GM12878 (cell line): ENCODE measurements around the gene MKX. TPM values are rescaled to one million over a fixed set of nuclear protein-coding genes. Genes with fewer than 3 reads are reported as not detected.

Source experiments
- ATAC-seq: fragments of 200-7000 bp; cut with Tn5 transposase; 3 replicates; pipeline ENCODE4 v1.9.1; 2020; ENCODE audit warnings: mild to moderate bottlenecking, moderate library complexity
- BruUV-seq: library from RNA; stranded (reverse); fragments of 400-500 nt; replicated peaks from 2 replicates; lab custom pipeline; 2021; lab: Mats Ljungman, UMichigan
- CTCF ChIA-PET: fragments of 300-600 bp; sonication (Branson Sonifier 250); formaldehyde crosslinking; extraction: SDS; loops from one replicate; lab custom pipeline; 2021; ENCODE audit warnings: inconsistent platforms; lab: Yijun Ruan, JAX
- POLR2A ChIA-PET: fragments of 350-600 bp; formaldehyde crosslinking; extraction: SDS; loops from one replicate; lab custom pipeline; 2021; ENCODE audit warnings: inconsistent platforms; lab: Charles Lee
- RAD21 ChIA-PET: fragments of 300-600 bp; sonication (Branson Sonifier 250); formaldehyde crosslinking; loops from one replicate; lab custom pipeline; 2023; ENCODE audit warnings: antibody characterized with exemption; ENCODE audit not compliant: unreplicated experiment; lab: Charles Lee
- SMC1A ChIA-PET: fragments of 300-600 bp; sonication (Branson Sonifier 250); formaldehyde crosslinking; loops from one replicate; lab custom pipeline; 2023; ENCODE audit not compliant: unreplicated experiment, uncharacterized antibody; lab: Charles Lee
- DNase-seq: peaks from one replicate; pipeline ENCODE4 v3.0.0-alpha.2; 2011; ENCODE audit warnings: low read depth, low spot score
- FAIRE-seq: peaks from 3 replicates; lab custom pipeline; 2011; peaks lifted over from hg19 to GRCh38; lab: Jason Lieb, UNC
- H2AFZ ChIP-seq: 2 replicates; pipeline ENCODE4 v1.6.0; 2011; ENCODE audit warnings: low read depth, low read length, control low read depth; ENCODE audit not compliant: control insufficient read depth
- H3K27ac ChIP-seq: 2 replicates; pipeline ENCODE4 v1.5.1; 2011; ENCODE audit warnings: control low read depth; ENCODE audit not compliant: control insufficient read depth, insufficient read depth
- H3K27me3 ChIP-seq, 2 experiments: replicated peaks in 1 of 2; 2 replicates each; pipeline versions ENCODE4 v1.6.0 to v1.6.1; 2011; ENCODE audit warnings: low read length in 1 of 2; ENCODE audit not compliant: control insufficient read depth in 2 of 2, insufficient read depth in 2 of 2
- H3K36me3 ChIP-seq, 2 experiments: 2 replicates each; pipeline ENCODE4 v1.5.1; 2011; ENCODE audit warnings: low read length in 1 of 2; ENCODE audit not compliant: control insufficient read depth in 2 of 2, insufficient read depth in 2 of 2
- H3K4me1 ChIP-seq: 2 replicates; pipeline ENCODE4 v1.6.1; 2011; ENCODE audit warnings: mild to moderate bottlenecking, low read length, moderate library complexity, mixed read lengths; ENCODE audit not compliant: control insufficient read depth, insufficient read depth
- H3K4me2 ChIP-seq: 2 replicates; pipeline ENCODE4 v1.6.0; 2011; ENCODE audit warnings: control low read depth; ENCODE audit not compliant: control insufficient read depth, insufficient read depth
- H3K4me3 ChIP-seq: fragments of 200-600 bp; sonication (generic); 2 replicates; pipeline ENCODE4 v1.5.1; 2016
- H3K79me2 ChIP-seq: 2 replicates; pipeline ENCODE4 v1.6.0; 2011; ENCODE audit warnings: low read length; ENCODE audit not compliant: control insufficient read depth, insufficient read depth
- H3K9ac ChIP-seq: 2 replicates; pipeline ENCODE4 v1.8.0; 2011; ENCODE audit warnings: low read length, control low read depth, mixed read lengths; ENCODE audit not compliant: control insufficient read depth, insufficient read depth
- H3K9me3 ChIP-seq: replicated peaks from 3 replicates; pipeline ENCODE4 v1.5.1; 2011; ENCODE audit warnings: mild to moderate bottlenecking, low read length; ENCODE audit not compliant: control insufficient read depth, insufficient read depth
- H4K20me1 ChIP-seq: 2 replicates; pipeline ENCODE4 v1.6.0; 2011; ENCODE audit not compliant: control insufficient read depth, insufficient read depth
- SMC3 ChIP-seq: IDR thresholded peaks from 2 replicates; pipeline ENCODE4 v1.6.1; 2011; ENCODE audit warnings: low read length, improper control_type of control experiment, borderline replicate concordance
- WGBS: methylation state at CpG from one replicate; pipeline ENCODE4 v1.1.6; 2016; ENCODE audit warnings: low lambda C conversion rate; ENCODE audit not compliant: insufficient replicate concordance, insufficient coverage; ENCODE audit errors: missing lambda C conversion rate; 5-methylcytosine and 5-hydroxymethylcytosine counted together
- in situ Hi-C: fragments of 300-500 bp; cut with MboI; formaldehyde crosslinking; loops from 9 replicates; pipeline ENCODE4 v1.14.3; 2018; ENCODE audit warnings: mixed read lengths
- intact Hi-C: fragments of 100-400 bp; cut with micrococcal nuclease; formaldehyde crosslinking; loops from one replicate; pipeline ENCODE4 v1.14.2; 2022; ENCODE audit not compliant: unreplicated experiment
- polyA plus RNA-seq, 11 experiments: library from polyadenylated mRNA; depleted of rRNA in 4 of 11; unstranded in 6 of 11; stranded (reverse) in 5 of 11; fragments of >200 nt; fragmentation: Nextera tagmentation in 4 of 11; fragmentation: Illumina TruSeq in 1 of 11; extraction: Ambion mirVana in 4 of 11; extraction: Trizol in 1 of 11; gene quantifications; 1 replicate in 1 of 11; 2 replicates in 10 of 11; pipeline versions ENCODE4 v1.2.1 to v1.2.3, GENCODE V29; 2011 to 2016; ENCODE audit warnings: inconsistent platforms in 2 of 11, missing spikeins in 2 of 11, low read depth in 1 of 11
- total RNA-seq, 4 experiments: library from RNA; depleted of rRNA in 3 of 4; stranded (reverse); fragments of >200 nt in 3 of 4; fragmentation: Illumina TruSeq in 1 of 4; extraction: Trizol in 1 of 4; gene quantifications; 2 replicates each; pipeline versions ENCODE4 v1.2.1 to v1.2.3, GENCODE V29; 2013 to 2021
- TF ChIP-seq, protein P1 (sequence below): fragments of 150-350 bp; IDR thresholded peaks from 2 replicates; pipeline ENCODE4 v1.6.1; 2014; ENCODE audit warnings: mild to moderate bottlenecking, low read depth, low read length
- TF ChIP-seq, protein P2 (sequence below): fragments of 450-650 bp; formaldehyde crosslinking; IDR thresholded peaks from 2 replicates; pipeline ENCODE4 v1.5.0; 2022; ENCODE audit warnings: mild to moderate bottlenecking, missing genetic modification characterization

MKX gene
- total and polyA plus RNA-seq, 10 of the 15 experiments (the other 5 are each of a cell fraction or from before 2014, with no cell fraction given), result not detected

DNA sequence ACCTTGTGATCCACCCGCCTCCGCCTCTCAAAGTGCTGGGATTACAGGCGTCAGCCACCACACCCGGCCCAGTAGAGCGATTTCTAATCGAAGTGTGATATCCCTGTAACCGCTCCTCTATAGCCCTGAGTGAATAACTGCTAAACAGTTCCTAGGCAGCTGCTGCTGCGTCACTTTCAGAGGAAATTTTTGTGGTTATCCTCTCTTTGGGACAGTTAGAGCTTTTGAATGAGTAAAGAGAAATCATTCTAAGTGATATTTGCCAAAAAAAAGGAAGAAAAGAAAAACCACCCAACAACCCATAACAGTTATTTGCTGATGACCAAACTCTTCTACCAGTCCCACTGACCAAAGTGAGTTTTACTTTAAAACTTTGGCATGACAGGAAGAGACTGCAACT is 59.9 kb downstream of the MKX start:
- Histone ChIP-seq H3K79me2 (no peaks in the 10 kb centered on the region), H3K4me3 (no peak overlapping the region), H4K20me1 (no peaks in the 10 kb centered on the region), H3K27me3 (no peaks in the 10 kb centered on the region), H2AFZ (no peak overlapping the region), H3K9ac (no peak overlapping the region)
- DNase-seq, result no peak
- in situ Hi-C loops, result no loop called here
- POLR2A ChIA-PET, result no interaction called here
- TF ChIP-seq, protein P1, sequence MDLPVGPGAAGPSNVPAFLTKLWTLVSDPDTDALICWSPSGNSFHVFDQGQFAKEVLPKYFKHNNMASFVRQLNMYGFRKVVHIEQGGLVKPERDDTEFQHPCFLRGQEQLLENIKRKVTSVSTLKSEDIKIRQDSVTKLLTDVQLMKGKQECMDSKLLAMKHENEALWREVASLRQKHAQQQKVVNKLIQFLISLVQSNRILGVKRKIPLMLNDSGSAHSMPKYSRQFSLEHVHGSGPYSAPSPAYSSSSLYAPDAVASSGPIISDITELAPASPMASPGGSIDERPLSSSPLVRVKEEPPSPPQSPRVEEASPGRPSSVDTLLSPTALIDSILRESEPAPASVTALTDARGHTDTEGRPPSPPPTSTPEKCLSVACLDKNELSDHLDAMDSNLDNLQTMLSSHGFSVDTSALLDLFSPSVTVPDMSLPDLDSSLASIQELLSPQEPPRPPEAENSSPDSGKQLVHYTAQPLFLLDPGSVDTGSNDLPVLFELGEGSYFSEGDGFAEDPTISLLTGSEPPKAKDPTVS, result no peak
- TF ChIP-seq SMC3, result no peak
- TF ChIP-seq, protein P2, sequence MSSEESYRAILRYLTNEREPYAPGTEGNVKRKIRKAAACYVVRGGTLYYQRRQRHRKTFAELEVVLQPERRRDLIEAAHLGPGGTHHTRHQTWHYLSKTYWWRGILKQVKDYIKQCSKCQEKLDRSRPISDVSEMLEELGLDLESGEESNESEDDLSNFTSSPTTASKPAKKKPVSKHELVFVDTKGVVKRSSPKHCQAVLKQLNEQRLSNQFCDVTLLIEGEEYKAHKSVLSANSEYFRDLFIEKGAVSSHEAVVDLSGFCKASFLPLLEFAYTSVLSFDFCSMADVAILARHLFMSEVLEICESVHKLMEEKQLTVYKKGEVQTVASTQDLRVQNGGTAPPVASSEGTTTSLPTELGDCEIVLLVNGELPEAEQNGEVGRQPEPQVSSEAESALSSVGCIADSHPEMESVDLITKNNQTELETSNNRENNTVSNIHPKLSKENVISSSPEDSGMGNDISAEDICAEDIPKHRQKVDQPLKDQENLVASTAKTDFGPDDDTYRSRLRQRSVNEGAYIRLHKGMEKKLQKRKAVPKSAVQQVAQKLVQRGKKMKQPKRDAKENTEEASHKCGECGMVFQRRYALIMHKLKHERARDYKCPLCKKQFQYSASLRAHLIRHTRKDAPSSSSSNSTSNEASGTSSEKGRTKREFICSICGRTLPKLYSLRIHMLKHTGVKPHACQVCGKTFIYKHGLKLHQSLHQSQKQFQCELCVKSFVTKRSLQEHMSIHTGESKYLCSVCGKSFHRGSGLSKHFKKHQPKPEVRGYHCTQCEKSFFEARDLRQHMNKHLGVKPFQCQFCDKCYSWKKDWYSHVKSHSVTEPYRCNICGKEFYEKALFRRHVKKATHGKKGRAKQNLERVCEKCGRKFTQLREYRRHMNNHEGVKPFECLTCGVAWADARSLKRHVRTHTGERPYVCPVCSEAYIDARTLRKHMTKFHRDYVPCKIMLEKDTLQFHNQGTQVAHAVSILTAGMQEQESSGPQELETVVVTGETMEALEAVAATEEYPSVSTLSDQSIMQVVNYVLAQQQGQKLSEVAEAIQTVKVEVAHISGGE (CRISPR knock-in tag), result no peak
- TF ChIP-seq, all 136 proteins: peak for 0
- ATAC-seq, result no peak
- H3K4me1 ChIP-seq, result no peaks in the 10 kb centered on the region
- BruUV-seq, result no TSS peak
- WGBS, result 30% methylated on average over 8 of the region's 8 CpGs
- no peak for FAIRE-seq
- intact Hi-C loops, result no loop called here
- SMC1A ChIA-PET, result no interaction called here
- no peak overlapping the region for H3K4me2 ChIP-seq
- no peaks in the 10 kb centered on the region for H3K9me3 ChIP-seq
- no peaks in the 10 kb centered on the region for H3K36me3 ChIP-seq
- H3K27ac ChIP-seq, result no peak overlapping the region
- RAD21 ChIA-PET, result no interaction called here
- CTCF ChIA-PET, result interaction anchor here (0.6 kb wide), 1 partner anchor 154 kb away, joined by 3 read pairs; no protein-coding TSS in a partner anchor
